Muscle layer of duodenum (tissue), 2 donors: ENCODE results near the gene NPAS1.
A peak's percentile ranks its signal among the peaks of the same experiment; 100 is the strongest.
"Not testable (repeated sequence)": the region's sequence is repeated elsewhere in the genome, so short reads cannot be mapped to it uniquely, and the experiment has no call there.

Experiments
- H3K27ac ChIP-seq: one replicate; pipeline ENCODE4 v1.7.0; 2013; ENCODE audit warnings: mild to moderate bottlenecking, low read length
- H3K27me3 ChIP-seq: one replicate; pipeline ENCODE4 v1.7.0; 2013; ENCODE audit warnings: low read depth, mild to moderate bottlenecking, control low read depth, low read length
- H3K36me3 ChIP-seq, 2 donors: one replicate each; pipeline ENCODE4 v1.7.0; 2013; ENCODE audit warnings: low read length in 2 of 2, control low read depth in 1 of 2, mild to moderate bottlenecking in 1 of 2; ENCODE audit not compliant: insufficient read depth in 2 of 2, control insufficient read depth in 1 of 2
- H3K4me1 ChIP-seq, 2 donors: one replicate each; pipeline ENCODE4 v1.7.0; 2013; ENCODE audit warnings: low read length in 2 of 2, mild to moderate bottlenecking in 2 of 2, control low read depth in 1 of 2, moderate library complexity in 1 of 2; ENCODE audit not compliant: insufficient read depth in 2 of 2, control insufficient read depth in 1 of 2
- H3K4me3 ChIP-seq, 2 donors: one replicate each; pipeline ENCODE4 v1.7.0; 2013; ENCODE audit warnings: low read length in 2 of 2, low read depth in 1 of 2, mild to moderate bottlenecking in 1 of 2
- H3K9me3 ChIP-seq, 2 donors: one replicate each; pipeline ENCODE4 v1.7.0; 2013; ENCODE audit warnings: low read length in 2 of 2, control low read depth in 1 of 2, mild to moderate bottlenecking in 1 of 2; ENCODE audit not compliant: control insufficient read depth in 1 of 2
- donor health status: healthy.

Gene NPAS1

GRCh38 chr19:47003611-47004465, 15.8 kb upstream of the NPAS1 start:
- no peak overlapping the region for H3K27ac ChIP-seq
- H3K4me1 ChIP-seq = peaks cover 0 to 8% of the 10 kb centered on the region in 2 donors
- peaks cover 16 to 29% of the 10 kb centered on the region in 2 donors for H3K36me3 ChIP-seq
- peaks cover 0 to 3% of the 10 kb centered on the region in 2 donors for H3K9me3 ChIP-seq
- H3K27me3 ChIP-seq = peaks cover 11% of the 10 kb centered on the region
- no peak overlapping the region for H3K4me3 ChIP-seq

GRCh38 chr19:47005164-47005641, 14.4 kb upstream of the NPAS1 start:
- peaks cover 0 to 8% of the 10 kb centered on the region in 2 donors for H3K4me1 ChIP-seq
- H3K27me3 ChIP-seq = peaks cover 11% of the 10 kb centered on the region
- H3K9me3 ChIP-seq = peaks cover 0 to 3% of the 10 kb centered on the region in 2 donors
- peaks cover 10 to 15% of the 10 kb centered on the region in 2 donors for H3K36me3 ChIP-seq
- H3K27ac ChIP-seq = no peak overlapping the region
- no peak overlapping the region for H3K4me3 ChIP-seq

- Histone ChIP-seq H3K9me3 (peaks cover 0 to 3% of the 10 kb centered on the region in 2 donors), H3K27ac (no peak overlapping the region), H3K4me3 (no peak overlapping the region), H3K4me1 (peaks cover 0 to 8% of the 10 kb centered on the region in 2 donors), H3K36me3 (peaks cover 5 to 8% of the 10 kb centered on the region in 2 donors), H3K27me3 (peaks cover 11% of the 10 kb centered on the region)
These were observed 13.8 kb upstream of the NPAS1 start for GRCh38 chr19:47005873-47006272.

GRCh38 chr19:47006496-47006895, 13.1 kb upstream of the NPAS1 start:
- H3K27me3 ChIP-seq = peaks cover 11% of the 10 kb centered on the region
- H3K4me3 ChIP-seq = no peak overlapping the region
- H3K9me3 ChIP-seq = peaks cover 0 to 3% of the 10 kb centered on the region in 2 donors
- peaks cover 0 to 8% of the 10 kb centered on the region in 2 donors for H3K4me1 ChIP-seq
- H3K27ac ChIP-seq = no peak overlapping the region
- H3K36me3 ChIP-seq = peaks cover under 1 to 2% of the 10 kb centered on the region in 2 donors

- not testable (repeated sequence) for H3K27ac ChIP-seq, H3K9me3 ChIP-seq, H3K36me3 ChIP-seq, H3K4me1 ChIP-seq, H3K27me3 ChIP-seq, H3K4me3 ChIP-seq
These were observed 9.1 kb upstream of the NPAS1 start for GRCh38 chr19:47010549-47010948.

- Histone ChIP-seq H3K27ac (no peak overlapping the region), H3K4me1 (peaks cover 0 to 4% of the 10 kb centered on the region in 2 donors), H3K4me3 (no peak overlapping the region), H3K36me3 (no peaks in the 10 kb centered on the region), H3K9me3 (no peaks in the 10 kb centered on the region), H3K27me3 (no peaks in the 10 kb centered on the region)
These were observed 7.0 kb upstream of the NPAS1 start for GRCh38 chr19:47012617-47013016.

- peaks cover 0 to 4% of the 10 kb centered on the region in 2 donors for H3K4me1 ChIP-seq
- H3K27me3 ChIP-seq = no peaks in the 10 kb centered on the region
- no peak overlapping the region for H3K27ac ChIP-seq
- no peak overlapping the region for H3K4me3 ChIP-seq
- H3K36me3 ChIP-seq = no peaks in the 10 kb centered on the region
- no peaks in the 10 kb centered on the region for H3K9me3 ChIP-seq
These were observed 6.6 kb upstream of the NPAS1 start for GRCh38 chr19:47013041-47013517.

- Histone ChIP-seq H3K36me3 (no peaks in the 10 kb centered on the region), H3K4me1 (peaks cover 0 to 29% of the 10 kb centered on the region in 2 donors), H3K4me3 (no peak overlapping the region), H3K27me3 (peaks cover 25% of the 10 kb centered on the region), H3K9me3 (no peaks in the 10 kb centered on the region), H3K27ac (no peak overlapping the region)
These were observed 714 bp upstream of the NPAS1 start for GRCh38 chr19:47018923-47019322.

- H3K4me1 ChIP-seq = peaks cover 0 to 29% of the 10 kb centered on the region in 2 donors
- H3K27me3 ChIP-seq = peaks cover 29% of the 10 kb centered on the region
- H3K9me3 ChIP-seq = no peaks in the 10 kb centered on the region
- no peaks in the 10 kb centered on the region for H3K36me3 ChIP-seq
- H3K4me3 ChIP-seq = peak overlapping the region in 1 of 2 donors; percentile 24
- no peak overlapping the region for H3K27ac ChIP-seq
These were observed 632 bp downstream of the NPAS1 start for GRCh38 chr19:47020132-47020805.

- Histone ChIP-seq H3K9me3 (no peaks in the 10 kb centered on the region), H3K36me3 (no peaks in the 10 kb centered on the region), H3K4me3 (peak overlapping the region in 1 of 2 donors; percentile 53), H3K4me1 (peaks cover 0 to 29% of the 10 kb centered on the region in 2 donors), H3K27me3 (peaks cover 29% of the 10 kb centered on the region), H3K27ac (no peak overlapping the region)
These were observed 1.4 kb downstream of the NPAS1 start for GRCh38 chr19:47020992-47021496.

GRCh38 chr19:47021536-47022139, 2.0 kb downstream of the NPAS1 start:
- no peak overlapping the region for H3K27ac ChIP-seq
- peak overlapping the region in 1 of 2 donors; percentile 53 for H3K4me3 ChIP-seq
- H3K36me3 ChIP-seq = no peaks in the 10 kb centered on the region
- peaks cover 0 to 29% of the 10 kb centered on the region in 2 donors for H3K4me1 ChIP-seq
- H3K9me3 ChIP-seq = no peaks in the 10 kb centered on the region
- H3K27me3 ChIP-seq = peaks cover 32% of the 10 kb centered on the region
